CD4-positive, alpha-beta memory T cell (primary cell): ENCODE measurements around the gene VEZT. TPM values are rescaled to one million over a fixed set of nuclear protein-coding genes. Genes with fewer than 3 reads are reported as not detected.

Experiments used
- CTCF ChIA-PET: fragments of 350-600 bp; sonication (Branson Sonifier 250); formaldehyde crosslinking; loops from one replicate; lab custom pipeline; 2021; ENCODE audit warnings: inconsistent platforms; ENCODE audit not compliant: partially characterized antibody; lab: Charles Lee
- POLR2A ChIA-PET: fragments of 350-600 bp; sonication (Branson Sonifier 250); formaldehyde crosslinking; loops from one replicate; lab custom pipeline; 2021; ENCODE audit not compliant: partially characterized antibody; lab: Charles Lee
- DNase-seq, 5 donors: peaks; one replicate each; pipeline versions ENCODE4 v3.0.0 to v3.0.0-alpha.2; 2020 to 2022; ENCODE audit warnings: mixed read lengths in 1 of 5
- H3K27ac ChIP-seq: one replicate; pipeline ENCODE4 v1.7.0; 2013; ENCODE audit warnings: low read depth, low read length
- H3K27me3 ChIP-seq: 2 replicates; pipeline ENCODE4 v1.7.0; 2013; ENCODE audit warnings: mild to moderate bottlenecking, low read length, moderate library complexity; ENCODE audit not compliant: insufficient read depth
- H3K36me3 ChIP-seq: 2 replicates; pipeline ENCODE4 v1.7.0; 2013; ENCODE audit warnings: mild to moderate bottlenecking, low read length, moderate library complexity; ENCODE audit not compliant: insufficient read depth
- H3K4me1 ChIP-seq: 2 replicates; pipeline ENCODE4 v1.7.0; 2013; ENCODE audit warnings: mild to moderate bottlenecking, low read length, moderate library complexity; ENCODE audit not compliant: insufficient read depth
- H3K4me3 ChIP-seq, 2 donors: one replicate each; pipeline ENCODE4 v1.7.0; 2013; ENCODE audit warnings: low read length in 2 of 2, mild to moderate bottlenecking in 1 of 2
- H3K9me3 ChIP-seq, 2 donors: one replicate each; pipeline ENCODE4 v1.7.0; 2013; ENCODE audit warnings: low read length in 2 of 2, control low read depth in 1 of 2; ENCODE audit not compliant: control insufficient read depth in 1 of 2
- H3K27ac Mint-ChIP-seq, 7 donors: one replicate each; pipeline ENCODE4 v1.8.0; 2020 to 2021; ENCODE audit warnings: mixed read lengths in 7 of 7, mild to moderate bottlenecking in 6 of 7, inconsistent platforms in 3 of 7, moderate library complexity in 3 of 7
- H3K27me3 Mint-ChIP-seq, 2 donors: one replicate each; pipeline ENCODE4 v1.8.0; 2020 to 2021; ENCODE audit warnings: mixed read lengths in 2 of 2
- H3K36me3 Mint-ChIP-seq, 2 donors: one replicate each; pipeline ENCODE4 v1.8.0; 2020 to 2021; ENCODE audit warnings: mixed read lengths in 2 of 2, inconsistent platforms in 1 of 2, mild to moderate bottlenecking in 1 of 2
- H3K4me1 Mint-ChIP-seq, 4 donors: one replicate each; pipeline ENCODE4 v1.8.0; 2020 to 2021; ENCODE audit warnings: mixed read lengths in 4 of 4, mild to moderate bottlenecking in 1 of 4
- H3K4me3 Mint-ChIP-seq, 8 donors: one replicate each; pipeline ENCODE4 v1.8.0; 2020 to 2021; ENCODE audit warnings: mixed read lengths in 8 of 8, mild to moderate bottlenecking in 7 of 8, moderate library complexity in 6 of 8, inconsistent platforms in 3 of 8
- H3K9me3 Mint-ChIP-seq, 8 donors: one replicate each; pipeline ENCODE4 v1.8.0; 2020 to 2021; ENCODE audit warnings: mixed read lengths in 8 of 8, mild to moderate bottlenecking in 5 of 8, inconsistent platforms in 3 of 8, moderate library complexity in 1 of 8
- intact Hi-C: fragments of 100-400 bp; cut with micrococcal nuclease; formaldehyde crosslinking; loops from one replicate; pipeline ENCODE4 v1.15.1; 2023
- polyA plus RNA-seq, 2 donors: library from polyadenylated mRNA; unstranded; fragments of 300-500 nt; fragmentation: Illumina TruSeq; gene quantifications; one replicate each; pipeline ENCODE4 v1.2.3, GENCODE V29; 2021
- total RNA-seq, 2 experiments: library from RNA; stranded (reverse); gene quantifications; one replicate each; pipeline ENCODE4 v1.2.3, GENCODE V29; 2021

VEZT gene
- total and polyA plus RNA-seq, 4 experiments from 2014 or later: 22.3 to 49.4 (median 34.9) TPM

- peaks cover 20% of the 10 kb centered on the region for H3K36me3 ChIP-seq
- POLR2A ChIA-PET: no interaction called here
- H3K4me3 ChIP-seq: no peak overlapping the region
- no peaks in the 10 kb centered on the region for H3K4me1 ChIP-seq
- no peaks in the 10 kb centered on the region for H3K9me3 ChIP-seq
- H3K9me3 Mint-ChIP-seq: no peaks in the 10 kb centered on the region
- DNase-seq: no peak
- H3K27me3 Mint-ChIP-seq: no peaks in the 10 kb centered on the region
- H3K36me3 Mint-ChIP-seq: peaks cover 57 to 61% of the 10 kb centered on the region in 2 donors
- H3K27me3 ChIP-seq: no peaks in the 10 kb centered on the region
- intact Hi-C loops: no loop called here
- no peak overlapping the region for H3K4me3 Mint-ChIP-seq
- H3K4me1 Mint-ChIP-seq: peaks cover 0 to 4% (median 0%) of the 10 kb centered on the region in 4 donors
- no peak overlapping the region for H3K27ac Mint-ChIP-seq
- CTCF ChIA-PET: no interaction called here
- no peak overlapping the region for H3K27ac ChIP-seq
Measured at GRCh38 chr12:95283371-95283770, 65.8 kb downstream of the VEZT start.

GRCh38 chr12:95286713-95287112 is 69.1 kb downstream of the VEZT start:
- Histone ChIP-seq H3K9me3 (no peaks in the 10 kb centered on the region), H3K27me3 (no peaks in the 10 kb centered on the region), H3K27ac (no peak overlapping the region), H3K36me3 (peaks cover 20% of the 10 kb centered on the region), H3K4me3 (no peak overlapping the region), H3K4me1 (no peaks in the 10 kb centered on the region)
- H3K36me3 Mint-ChIP-seq: peaks cover 54 to 69% of the 10 kb centered on the region in 2 donors
- CTCF ChIA-PET: no interaction called here
- intact Hi-C loops: no loop called here
- peaks cover 0 to 3% (median 1%) of the 10 kb centered on the region in 4 donors for H3K4me1 Mint-ChIP-seq
- POLR2A ChIA-PET: no interaction called here
- no peaks in the 10 kb centered on the region for H3K9me3 Mint-ChIP-seq
- H3K27ac Mint-ChIP-seq: peak overlapping the region in 2 of 7 donors; percentile 24 to 30
- H3K27me3 Mint-ChIP-seq: no peaks in the 10 kb centered on the region
- no peak overlapping the region for H3K4me3 Mint-ChIP-seq
- no peak for DNase-seq

- no peaks in the 10 kb centered on the region for H3K27me3 ChIP-seq
- intact Hi-C loops: no loop called here
- peaks cover 0 to 3% (median 0%) of the 10 kb centered on the region in 4 donors for H3K4me1 Mint-ChIP-seq
- H3K4me3 ChIP-seq: no peak overlapping the region
- H3K9me3 ChIP-seq: no peaks in the 10 kb centered on the region
- no peak overlapping the region for H3K27ac Mint-ChIP-seq
- CTCF ChIA-PET: interaction anchor here (0.6 kb wide), 2 partner anchors 38 to 504 kb away, joined by 3 read pairs; no protein-coding TSS in a partner anchor
- peaks cover 31 to 62% of the 10 kb centered on the region in 2 donors for H3K36me3 Mint-ChIP-seq
- no peaks in the 10 kb centered on the region for H3K4me1 ChIP-seq
- DNase-seq: no peak
- no peak overlapping the region for H3K27ac ChIP-seq
- peaks cover 9% of the 10 kb centered on the region for H3K36me3 ChIP-seq
- no peaks in the 10 kb centered on the region for H3K27me3 Mint-ChIP-seq
- no peak overlapping the region for H3K4me3 Mint-ChIP-seq
- H3K9me3 Mint-ChIP-seq: no peaks in the 10 kb centered on the region
- POLR2A ChIA-PET: no interaction called here
Measured at GRCh38 chr12:95291501-95291900, 73.9 kb downstream of the VEZT start.

GRCh38 chr12:95298916-95299315 is 81.3 kb downstream of the VEZT start:
- H3K27ac Mint-ChIP-seq: peak overlapping the region in 1 of 7 donors; percentile 17
- no peaks in the 10 kb centered on the region for H3K4me1 Mint-ChIP-seq

GRCh38 chr12:95300286-95300685 is 82.7 kb downstream of the VEZT start:
- Mint-ChIP-seq H3K36me3 (peaks cover 48 to 57% of the 10 kb centered on the region in 2 donors), H3K4me1 (no peaks in the 10 kb centered on the region), H3K9me3 (no peaks in the 10 kb centered on the region), H3K27me3 (no peaks in the 10 kb centered on the region), H3K4me3 (no peak overlapping the region), H3K27ac (peak overlapping the region in 1 of 7 donors; percentile 51)
- Histone ChIP-seq H3K27me3 (no peaks in the 10 kb centered on the region), H3K9me3 (no peaks in the 10 kb centered on the region), H3K4me1 (no peaks in the 10 kb centered on the region), H3K36me3 (peaks cover 9% of the 10 kb centered on the region), H3K4me3 (no peak overlapping the region), H3K27ac (no peak overlapping the region)
- POLR2A ChIA-PET: no interaction called here
- no peak for DNase-seq
- CTCF ChIA-PET: no interaction called here
- intact Hi-C loops: no loop called here

More at GRCh38 chr12:95298916-95299315, 81.3 kb downstream of the VEZT start:
- ChIA-PET POLR2A (no interaction called here), CTCF (interaction anchor here (1.0 to 1.1 kb wide), 2 partner anchors 9 to 14 kb away, joined by 3 read pairs; no protein-coding TSS in a partner anchor)
- Mint-ChIP-seq H3K36me3 (peaks cover 40 to 58% of the 10 kb centered on the region in 2 donors), H3K27me3 (no peaks in the 10 kb centered on the region), H3K4me3 (no peak overlapping the region), H3K9me3 (no peaks in the 10 kb centered on the region)
- Histone ChIP-seq H3K4me3 (no peak overlapping the region), H3K36me3 (peaks cover 9% of the 10 kb centered on the region), H3K9me3 (no peaks in the 10 kb centered on the region), H3K4me1 (no peaks in the 10 kb centered on the region), H3K27me3 (no peaks in the 10 kb centered on the region), H3K27ac (no peak overlapping the region)
- DNase-seq: no peak
- intact Hi-C loops: no loop called here

GRCh38 chr12:95303476-95303875 is 85.9 kb downstream of the VEZT start:
- CTCF ChIA-PET: no interaction called here
- intact Hi-C loops: no loop called here
- POLR2A ChIA-PET: no interaction called here

GRCh38 chr12:95304673-95305198 is 87.1 kb downstream of the VEZT start:
- no peaks in the 10 kb centered on the region for H3K27me3 ChIP-seq
- no peak overlapping the region for H3K27ac Mint-ChIP-seq
- H3K36me3 Mint-ChIP-seq: peaks cover 32 to 36% of the 10 kb centered on the region in 2 donors
- no peak overlapping the region for H3K27ac ChIP-seq
- intact Hi-C loops: no loop called here
- H3K4me3 ChIP-seq: no peak overlapping the region
- POLR2A ChIA-PET: no interaction called here
- no peaks in the 10 kb centered on the region for H3K27me3 Mint-ChIP-seq
- DNase-seq: no peak
- H3K36me3 ChIP-seq: peaks cover 5% of the 10 kb centered on the region
- no peaks in the 10 kb centered on the region for H3K4me1 ChIP-seq
- no peak overlapping the region for H3K4me3 Mint-ChIP-seq
- no peaks in the 10 kb centered on the region for H3K9me3 Mint-ChIP-seq
- no peaks in the 10 kb centered on the region for H3K4me1 Mint-ChIP-seq
- no peaks in the 10 kb centered on the region for H3K9me3 ChIP-seq
- CTCF ChIA-PET: no interaction called here

More at GRCh38 chr12:95303476-95303875, 85.9 kb downstream of the VEZT start:
- H3K4me3 ChIP-seq: no peak overlapping the region
- no peak overlapping the region for H3K27ac ChIP-seq
- Mint-ChIP-seq H3K9me3 (no peaks in the 10 kb centered on the region), H3K27ac (no peak overlapping the region), H3K4me1 (no peaks in the 10 kb centered on the region), H3K27me3 (no peaks in the 10 kb centered on the region), H3K36me3 (peaks cover 36 to 41% of the 10 kb centered on the region in 2 donors), H3K4me3 (no peak overlapping the region)
- peaks cover 5% of the 10 kb centered on the region for H3K36me3 ChIP-seq
- H3K27me3 ChIP-seq: no peaks in the 10 kb centered on the region
- no peaks in the 10 kb centered on the region for H3K4me1 ChIP-seq
- H3K9me3 ChIP-seq: no peaks in the 10 kb centered on the region
- DNase-seq: no peak
